Prostate gland (tissue), 2 donors: ENCODE measurements around the gene COL4A5. TPM values are rescaled to one million over a fixed set of nuclear protein-coding genes. Genes with fewer than 3 reads are reported as not detected.
A peak's percentile ranks its signal among the peaks of the same experiment; 100 is the strongest.

Experiments
- DNase-seq: peaks from one replicate; pipeline ENCODE4 v3.0.0-alpha.2; 2019; ENCODE audit warnings: low spot score
- H3K27ac ChIP-seq, 2 donors: fragments of 200-600 bp; sonication (generic); 2 replicates each; pipeline ENCODE4 v1.5.1; 2017 to 2019
- H3K27me3 ChIP-seq: fragments of 200-600 bp; sonication (generic); replicated peaks from 2 replicates; pipeline ENCODE4 v1.5.1; 2019; ENCODE audit not compliant: insufficient read depth
- H3K36me3 ChIP-seq, 2 donors: fragments of 200-600 bp; sonication (generic); 1 replicate in 1 of 2; 2 replicates in 1 of 2; pipeline versions ENCODE4 v1.5.1 to v1.8.1; 2017 to 2019
- H3K4me1 ChIP-seq: fragments of 200-600 bp; sonication (generic); replicated peaks from 2 replicates; pipeline ENCODE4 v1.5.1; 2019
- H3K4me3 ChIP-seq, 2 donors: fragments of 200-600 bp; sonication (generic); 2 replicates each; pipeline ENCODE4 v1.5.1; 2017 to 2019
- H3K9me3 ChIP-seq: fragments of 200-600 bp; sonication (generic); 2 replicates; pipeline ENCODE4 v1.5.1; 2017
- CTCF ChIP-seq, 4 experiments: fragments of 200-600 bp in 2 of 4; fragments of 450-650 bp in 2 of 4; sonication (generic) in 2 of 4; IDR thresholded peaks; 1 replicate in 3 of 4; 2 replicates in 1 of 4; pipeline ENCODE4 v1.5.1; 2016 to 2019; ENCODE audit warnings: antibody characterized with exemption in 4 of 4, mild to moderate bottlenecking in 2 of 4, moderate library complexity in 2 of 4
- POLR2A ChIP-seq: fragments of 450-650 bp; IDR thresholded peaks from one replicate; pipeline ENCODE4 v1.6.1; 2016; ENCODE audit warnings: antibody characterized with exemption, mild to moderate bottlenecking
- POLR2AphosphoS5 ChIP-seq: sonication (generic); formaldehyde crosslinking; IDR thresholded peaks from one replicate; pipeline ENCODE4 v1.6.1; 2017; ENCODE audit warnings: antibody characterized with exemption
- WGBS: methylation state at CpG from one replicate; pipeline ENCODE4 v1.1.5; 2018; 5-methylcytosine and 5-hydroxymethylcytosine counted together
- intact Hi-C: fragments of 100-400 bp; cut with DNase I; formaldehyde crosslinking; loops from one replicate; pipeline ENCODE4 v1.14.2; 2022
- total RNA-seq, 2 donors: library from RNA; depleted of rRNA; stranded (reverse); fragments of >200 nt; gene quantifications; one replicate each; pipeline ENCODE4 v1.1.0, GENCODE V29; 2016

COL4A5 gene
- total RNA-seq, 2 donors from 2014 or later: 35.1 to 49.1 TPM

GRCh38 chrX:108419401-108419800, 20.2 kb upstream of the COL4A5 start:
- intact Hi-C loops: no loop called here
- Histone ChIP-seq H3K36me3 (no peaks in the 10 kb centered on the region), H3K4me3 (no peak overlapping the region), H3K4me1 (no peaks in the 10 kb centered on the region), H3K27me3 (no peaks in the 10 kb centered on the region), H3K9me3 (no peaks in the 10 kb centered on the region), H3K27ac (no peak overlapping the region)
- DNase-seq: no peak
- TF ChIP-seq POLR2A: no peak
- 56% methylated on average over 1 of the region's 1 CpG for WGBS

GRCh38 chrX:108420481-108420880, 19.2 kb upstream of the COL4A5 start:
- H3K4me1 ChIP-seq: no peaks in the 10 kb centered on the region
- H3K27me3 ChIP-seq: no peaks in the 10 kb centered on the region
- 100% methylated on average over 1 of the region's 1 CpG for WGBS
- H3K4me3 ChIP-seq: no peak overlapping the region
- DNase-seq: no peak
- no peak overlapping the region for H3K27ac ChIP-seq
- no peaks in the 10 kb centered on the region for H3K36me3 ChIP-seq
- no peaks in the 10 kb centered on the region for H3K9me3 ChIP-seq
- TF ChIP-seq POLR2AphosphoS5: no peak
- no peak for TF ChIP-seq CTCF (IDR thresholded peaks at IDR 0.05)
- no peak for TF ChIP-seq POLR2A
- intact Hi-C loops: no loop called here

- WGBS: 36% methylated on average over 1 of the region's 1 CpG
These were observed 13.4 kb upstream of the COL4A5 start for GRCh38 chrX:108426262-108426661.

GRCh38 chrX:108435261-108435660, 4.4 kb upstream of the COL4A5 start:
- TF ChIP-seq POLR2AphosphoS5: no peak
- 64% methylated on average over 5 of the region's 5 CpGs for WGBS

More at GRCh38 chrX:108426262-108426661, 13.4 kb upstream of the COL4A5 start:
- intact Hi-C loops: no loop called here
- no peak for TF ChIP-seq POLR2A
- TF ChIP-seq POLR2AphosphoS5: no peak
- no peak for TF ChIP-seq CTCF (IDR thresholded peaks at IDR 0.05)
- no peaks in the 10 kb centered on the region for H3K9me3 ChIP-seq
- DNase-seq: no peak
- no peaks in the 10 kb centered on the region for H3K4me1 ChIP-seq
- H3K4me3 ChIP-seq: no peak overlapping the region
- no peak overlapping the region for H3K27ac ChIP-seq
- H3K36me3 ChIP-seq: no peaks in the 10 kb centered on the region
- no peaks in the 10 kb centered on the region for H3K27me3 ChIP-seq

GRCh38 chrX:108437349-108438109, 2.1 kb upstream of the COL4A5 start:
- no peak overlapping the region for H3K27ac ChIP-seq
- no peaks in the 10 kb centered on the region for H3K36me3 ChIP-seq
- H3K4me1 ChIP-seq: no peaks in the 10 kb centered on the region
- intact Hi-C loops: no loop called here
- no peaks in the 10 kb centered on the region for H3K9me3 ChIP-seq
- no peak for DNase-seq
- no peaks in the 10 kb centered on the region for H3K27me3 ChIP-seq
- WGBS: 10% methylated on average over 20 of the region's 20 CpGs
- peak overlapping the region; percentile 23 to 27 for H3K4me3 ChIP-seq
- TF ChIP-seq CTCF (IDR thresholded peaks at IDR 0.05) (no peak), POLR2AphosphoS5 (no peak), POLR2A (no peak)

More at GRCh38 chrX:108435261-108435660, 4.4 kb upstream of the COL4A5 start:
- Histone ChIP-seq H3K9me3 (no peaks in the 10 kb centered on the region), H3K27ac (no peak overlapping the region), H3K4me3 (no peak overlapping the region), H3K4me1 (no peaks in the 10 kb centered on the region), H3K27me3 (no peaks in the 10 kb centered on the region), H3K36me3 (no peaks in the 10 kb centered on the region)
- no peak for DNase-seq
- intact Hi-C loops: no loop called here

GRCh38 chrX:108438110-108438623, 1.5 kb upstream of the COL4A5 start, which contains the start of gene COL4A6:
COL4A6 (minus strand) TSS chrX:108438422; CDS start chrX:108438196, 226 bp downstream.
- no peaks in the 10 kb centered on the region for H3K4me1 ChIP-seq
- H3K36me3 ChIP-seq: no peaks in the 10 kb centered on the region
- H3K27ac ChIP-seq: peak within 1 kb of the TSS; percentile 70 to 71
- peak; percentile 42 for DNase-seq
- TF ChIP-seq POLR2A (no peak), CTCF (IDR thresholded peaks at IDR 0.05) (no peak), POLR2AphosphoS5 (no peak)
- H3K27me3 ChIP-seq: no peaks in the 10 kb centered on the region
- H3K9me3 ChIP-seq: no peaks in the 10 kb centered on the region
- intact Hi-C loops: no loop called here
- peak within 1 kb of the TSS; percentile 39 to 40 for H3K4me3 ChIP-seq
- 5% methylated on average over 7 of the region's 16 CpGs for WGBS
